SK-N-SH treated with all-trans-retinoic acid at 6 μM for 48 hours (cell line): ENCODE measurements around the gene DOCK4.

ENCODE experiments used
- ATAC-seq: fragments of 200-7000 bp; cut with Tn5 transposase; 3 replicates; pipeline ENCODE4 v1.9.1; 2020; ENCODE audit warnings: mild to moderate bottlenecking, moderate library complexity
- ARNTL ChIP-seq: fragments of 450-650 bp; formaldehyde crosslinking; IDR thresholded peaks from 2 replicates; pipeline ENCODE4 v1.5.0; 2020; ENCODE audit warnings: low read depth, mild to moderate bottlenecking, moderate library complexity, borderline replicate concordance
- BACH2 ChIP-seq: fragments of 250-450 bp; sonication (Bioruptor Pico); IDR thresholded peaks from 2 replicates; pipeline ENCODE4 v1.9.0; 2021; ENCODE audit warnings: mild to moderate bottlenecking, borderline replicate concordance
- CREB5 ChIP-seq: fragments of 250-450 bp; sonication (Bioruptor Pico); IDR thresholded peaks from 2 replicates; pipeline ENCODE4 v1.5.1; 2020; ENCODE audit warnings: low read depth, mild to moderate bottlenecking, moderate library complexity
- CSDC2 ChIP-seq: fragments of 250-450 bp; sonication (Bioruptor Pico); IDR thresholded peaks from 2 replicates; pipeline ENCODE4 v1.5.0; 2020; ENCODE audit warnings: mild to moderate bottlenecking, moderate library complexity
- ESRRG ChIP-seq: fragments of 250-450 bp; sonication (Bioruptor Pico); IDR thresholded peaks from 2 replicates; pipeline ENCODE4 v1.6.1; 2021; ENCODE audit warnings: mild to moderate bottlenecking
- GLIS3 ChIP-seq: fragments of 250-450 bp; sonication (Bioruptor Pico); IDR thresholded peaks from 2 replicates; pipeline ENCODE4 v1.5.0; 2020; ENCODE audit warnings: mild to moderate bottlenecking, moderate library complexity
- ISL1 ChIP-seq: fragments of 250-450 bp; sonication (Bioruptor Pico); IDR thresholded peaks from 2 replicates; pipeline ENCODE4 v2.1.2; 2022; ENCODE audit warnings: mild to moderate bottlenecking, moderate library complexity
- OSR1 ChIP-seq: fragments of 250-450 bp; sonication (Bioruptor Pico); IDR thresholded peaks from 2 replicates; pipeline ENCODE4 v1.8.0; 2022; ENCODE audit warnings: moderate library complexity, mild to moderate bottlenecking, inconsistent platforms
- PPARA ChIP-seq: fragments of 250-450 bp; sonication (Bioruptor Pico); IDR thresholded peaks from 2 replicates; pipeline ENCODE4 v1.5.0; 2020; ENCODE audit warnings: mild to moderate bottlenecking, borderline replicate concordance
- RARB ChIP-seq: fragments of 250-450 bp; sonication (Bioruptor Pico); IDR thresholded peaks from 2 replicates; pipeline ENCODE4 v1.8.0; 2021; ENCODE audit warnings: mild to moderate bottlenecking, moderate library complexity
- SNAI2 ChIP-seq: fragments of 250-450 bp; sonication (Bioruptor Pico); IDR thresholded peaks from 2 replicates; pipeline ENCODE4 v1.5.0; 2020; ENCODE audit warnings: mild to moderate bottlenecking, moderate library complexity
- TCF4 ChIP-seq: fragments of 250-450 bp; sonication (Bioruptor Pico); IDR thresholded peaks from 2 replicates; pipeline ENCODE4 v1.8.0; 2021; ENCODE audit warnings: mild to moderate bottlenecking, moderate library complexity, borderline replicate concordance
- ZC3H10 ChIP-seq: fragments of 250-450 bp; sonication (Bioruptor Pico); IDR thresholded peaks from 2 replicates; pipeline ENCODE4 v1.5.1; 2021; ENCODE audit warnings: mild to moderate bottlenecking, moderate library complexity
- ZFP3 ChIP-seq: fragments of 250-450 bp; sonication (Bioruptor Pico); IDR thresholded peaks from 2 replicates; pipeline ENCODE4 v1.5.0; 2020; ENCODE audit warnings: mild to moderate bottlenecking, moderate library complexity
- ZFP30 ChIP-seq: fragments of 450-650 bp; formaldehyde crosslinking; IDR thresholded peaks from 2 replicates; pipeline ENCODE4 v1.5.0; 2022; ENCODE audit warnings: mild to moderate bottlenecking, moderate library complexity
- ZNF565 ChIP-seq: fragments of 450-650 bp; formaldehyde crosslinking; conservative IDR thresholded peaks from 2 replicates; pipeline ENCODE4 v1.5.0; 2020; ENCODE audit warnings: low read depth, mild to moderate bottlenecking, moderate library complexity
- ZNF8 ChIP-seq: fragments of 450-650 bp; formaldehyde crosslinking; IDR thresholded peaks from 2 replicates; pipeline ENCODE4 v1.5.0; 2020; ENCODE audit warnings: mild to moderate bottlenecking, moderate library complexity
- TF ChIP-seq, protein P1 (sequence below): fragments of 250-450 bp; sonication (Bioruptor Pico); IDR thresholded peaks from 2 replicates; pipeline ENCODE4 v1.5.0; 2020; ENCODE audit warnings: mild to moderate bottlenecking, moderate library complexity
- TF ChIP-seq, protein P2 (sequence below): fragments of 250-450 bp; sonication (Bioruptor Pico); IDR thresholded peaks from 2 replicates; pipeline ENCODE4 v1.8.0; 2020; ENCODE audit warnings: mild to moderate bottlenecking, moderate library complexity, borderline replicate concordance
- TF ChIP-seq, protein P3 (sequence below): fragments of 250-450 bp; sonication (Bioruptor Pico); IDR thresholded peaks from 2 replicates; pipeline ENCODE4 v1.5.1; 2021; ENCODE audit warnings: mild to moderate bottlenecking, moderate library complexity

DOCK4 gene

GRCh38 chr7:112025556-112025955 is 180.6 kb downstream of the DOCK4 start:
- no peak for ATAC-seq
- no peak for TF ChIP-seq ISL1 (CRISPR knock-in tag)
- no peak for TF ChIP-seq RARB (CRISPR knock-in tag)
- TF ChIP-seq SNAI2 (CRISPR knock-in tag): no peak
- TF ChIP-seq ESRRG (CRISPR knock-in tag): no peak
- TF ChIP-seq OSR1 (CRISPR knock-in tag): no peak
- TF ChIP-seq, protein P1, sequence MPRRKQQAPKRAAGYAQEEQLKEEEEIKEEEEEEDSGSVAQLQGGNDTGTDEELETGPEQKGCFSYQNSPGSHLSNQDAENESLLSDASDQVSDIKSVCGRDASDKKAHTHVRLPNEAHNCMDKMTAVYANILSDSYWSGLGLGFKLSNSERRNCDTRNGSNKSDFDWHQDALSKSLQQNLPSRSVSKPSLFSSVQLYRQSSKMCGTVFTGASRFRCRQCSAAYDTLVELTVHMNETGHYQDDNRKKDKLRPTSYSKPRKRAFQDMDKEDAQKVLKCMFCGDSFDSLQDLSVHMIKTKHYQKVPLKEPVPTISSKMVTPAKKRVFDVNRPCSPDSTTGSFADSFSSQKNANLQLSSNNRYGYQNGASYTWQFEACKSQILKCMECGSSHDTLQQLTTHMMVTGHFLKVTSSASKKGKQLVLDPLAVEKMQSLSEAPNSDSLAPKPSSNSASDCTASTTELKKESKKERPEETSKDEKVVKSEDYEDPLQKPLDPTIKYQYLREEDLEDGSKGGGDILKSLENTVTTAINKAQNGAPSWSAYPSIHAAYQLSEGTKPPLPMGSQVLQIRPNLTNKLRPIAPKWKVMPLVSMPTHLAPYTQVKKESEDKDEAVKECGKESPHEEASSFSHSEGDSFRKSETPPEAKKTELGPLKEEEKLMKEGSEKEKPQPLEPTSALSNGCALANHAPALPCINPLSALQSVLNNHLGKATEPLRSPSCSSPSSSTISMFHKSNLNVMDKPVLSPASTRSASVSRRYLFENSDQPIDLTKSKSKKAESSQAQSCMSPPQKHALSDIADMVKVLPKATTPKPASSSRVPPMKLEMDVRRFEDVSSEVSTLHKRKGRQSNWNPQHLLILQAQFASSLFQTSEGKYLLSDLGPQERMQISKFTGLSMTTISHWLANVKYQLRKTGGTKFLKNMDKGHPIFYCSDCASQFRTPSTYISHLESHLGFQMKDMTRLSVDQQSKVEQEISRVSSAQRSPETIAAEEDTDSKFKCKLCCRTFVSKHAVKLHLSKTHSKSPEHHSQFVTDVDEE (CRISPR knock-in tag): no peak
- no peak for TF ChIP-seq ZC3H10 (CRISPR knock-in tag)
- no peak for TF ChIP-seq PPARA
- no peak for TF ChIP-seq ZFP3 (CRISPR knock-in tag)
- TF ChIP-seq CSDC2: no peak
- TF ChIP-seq, all 23 proteins: peak for 0

DNA sequence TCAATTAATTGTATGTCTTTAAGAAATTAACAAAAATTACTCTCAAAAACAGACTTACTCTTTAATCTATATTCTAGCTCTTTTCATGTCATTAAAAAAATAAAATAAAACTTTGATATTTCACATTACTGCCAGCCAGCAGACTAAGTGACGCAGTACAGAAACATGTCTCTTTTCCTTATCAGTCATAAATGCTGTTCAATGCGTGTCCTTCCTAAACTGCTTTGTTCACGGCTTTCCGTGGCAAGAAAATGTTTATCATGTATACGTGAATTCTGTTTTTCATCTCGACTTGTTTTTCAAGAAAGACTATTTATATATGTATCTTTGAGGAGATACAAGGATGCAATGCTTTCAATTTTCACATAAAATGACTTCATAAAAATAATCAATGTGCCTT is 182.4 kb downstream of the DOCK4 start:
- ATAC-seq: no peak
- TF ChIP-seq TCF4: peak; percentile 68
- no peak for TF ChIP-seq PPARA
- no peak for TF ChIP-seq SNAI2 (CRISPR knock-in tag)
- TF ChIP-seq BACH2 (CRISPR knock-in tag): no peak
- no peak for TF ChIP-seq GLIS3 (CRISPR knock-in tag)
- TF ChIP-seq, protein P1 (CRISPR knock-in tag): 0 out of 2 replicates have a peak, but pooled peaks have one; percentile 17
- no peak for TF ChIP-seq ARNTL
- no peak for TF ChIP-seq ZFP30 (CRISPR knock-in tag)
- TF ChIP-seq, protein P2, sequence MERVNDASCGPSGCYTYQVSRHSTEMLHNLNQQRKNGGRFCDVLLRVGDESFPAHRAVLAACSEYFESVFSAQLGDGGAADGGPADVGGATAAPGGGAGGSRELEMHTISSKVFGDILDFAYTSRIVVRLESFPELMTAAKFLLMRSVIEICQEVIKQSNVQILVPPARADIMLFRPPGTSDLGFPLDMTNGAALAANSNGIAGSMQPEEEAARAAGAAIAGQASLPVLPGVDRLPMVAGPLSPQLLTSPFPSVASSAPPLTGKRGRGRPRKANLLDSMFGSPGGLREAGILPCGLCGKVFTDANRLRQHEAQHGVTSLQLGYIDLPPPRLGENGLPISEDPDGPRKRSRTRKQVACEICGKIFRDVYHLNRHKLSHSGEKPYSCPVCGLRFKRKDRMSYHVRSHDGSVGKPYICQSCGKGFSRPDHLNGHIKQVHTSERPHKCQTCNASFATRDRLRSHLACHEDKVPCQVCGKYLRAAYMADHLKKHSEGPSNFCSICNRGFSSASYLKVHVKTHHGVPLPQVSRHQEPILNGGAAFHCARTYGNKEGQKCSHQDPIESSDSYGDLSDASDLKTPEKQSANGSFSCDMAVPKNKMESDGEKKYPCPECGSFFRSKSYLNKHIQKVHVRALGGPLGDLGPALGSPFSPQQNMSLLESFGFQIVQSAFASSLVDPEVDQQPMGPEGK (CRISPR knock-in tag): no peak
- TF ChIP-seq, all 23 proteins: peak for 2

GRCh38 chr7:112023282-112023681 is 182.9 kb downstream of the DOCK4 start:
- no peak for ATAC-seq
- TF ChIP-seq ISL1 (CRISPR knock-in tag): no peak
- no peak for TF ChIP-seq RARB (CRISPR knock-in tag)
- no peak for TF ChIP-seq CSDC2
- TF ChIP-seq ZFP30 (CRISPR knock-in tag): no peak
- no peak for TF ChIP-seq OSR1 (CRISPR knock-in tag)
- TF ChIP-seq ZNF565 (CRISPR knock-in tag): no peak
- TF ChIP-seq PPARA: no peak
- TF ChIP-seq ARNTL: no peak
- TF ChIP-seq BACH2 (CRISPR knock-in tag): no peak
- no peak for TF ChIP-seq ZNF8 (CRISPR knock-in tag)
- no peak for TF ChIP-seq ZC3H10 (CRISPR knock-in tag)
- TF ChIP-seq, protein P3, sequence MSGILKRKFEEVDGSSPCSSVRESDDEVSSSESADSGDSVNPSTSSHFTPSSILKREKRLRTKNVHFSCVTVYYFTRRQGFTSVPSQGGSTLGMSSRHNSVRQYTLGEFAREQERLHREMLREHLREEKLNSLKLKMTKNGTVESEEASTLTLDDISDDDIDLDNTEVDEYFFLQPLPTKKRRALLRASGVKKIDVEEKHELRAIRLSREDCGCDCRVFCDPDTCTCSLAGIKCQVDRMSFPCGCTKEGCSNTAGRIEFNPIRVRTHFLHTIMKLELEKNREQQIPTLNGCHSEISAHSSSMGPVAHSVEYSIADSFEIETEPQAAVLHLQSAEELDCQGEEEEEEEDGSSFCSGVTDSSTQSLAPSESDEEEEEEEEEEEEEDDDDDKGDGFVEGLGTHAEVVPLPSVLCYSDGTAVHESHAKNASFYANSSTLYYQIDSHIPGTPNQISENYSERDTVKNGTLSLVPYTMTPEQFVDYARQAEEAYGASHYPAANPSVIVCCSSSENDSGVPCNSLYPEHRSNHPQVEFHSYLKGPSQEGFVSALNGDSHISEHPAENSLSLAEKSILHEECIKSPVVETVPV (CRISPR knock-in tag): no peak
- TF ChIP-seq CREB5 (CRISPR knock-in tag): no peak
